ENCODE measurements around the gene CDK14.

CDK14 gene

DNA sequence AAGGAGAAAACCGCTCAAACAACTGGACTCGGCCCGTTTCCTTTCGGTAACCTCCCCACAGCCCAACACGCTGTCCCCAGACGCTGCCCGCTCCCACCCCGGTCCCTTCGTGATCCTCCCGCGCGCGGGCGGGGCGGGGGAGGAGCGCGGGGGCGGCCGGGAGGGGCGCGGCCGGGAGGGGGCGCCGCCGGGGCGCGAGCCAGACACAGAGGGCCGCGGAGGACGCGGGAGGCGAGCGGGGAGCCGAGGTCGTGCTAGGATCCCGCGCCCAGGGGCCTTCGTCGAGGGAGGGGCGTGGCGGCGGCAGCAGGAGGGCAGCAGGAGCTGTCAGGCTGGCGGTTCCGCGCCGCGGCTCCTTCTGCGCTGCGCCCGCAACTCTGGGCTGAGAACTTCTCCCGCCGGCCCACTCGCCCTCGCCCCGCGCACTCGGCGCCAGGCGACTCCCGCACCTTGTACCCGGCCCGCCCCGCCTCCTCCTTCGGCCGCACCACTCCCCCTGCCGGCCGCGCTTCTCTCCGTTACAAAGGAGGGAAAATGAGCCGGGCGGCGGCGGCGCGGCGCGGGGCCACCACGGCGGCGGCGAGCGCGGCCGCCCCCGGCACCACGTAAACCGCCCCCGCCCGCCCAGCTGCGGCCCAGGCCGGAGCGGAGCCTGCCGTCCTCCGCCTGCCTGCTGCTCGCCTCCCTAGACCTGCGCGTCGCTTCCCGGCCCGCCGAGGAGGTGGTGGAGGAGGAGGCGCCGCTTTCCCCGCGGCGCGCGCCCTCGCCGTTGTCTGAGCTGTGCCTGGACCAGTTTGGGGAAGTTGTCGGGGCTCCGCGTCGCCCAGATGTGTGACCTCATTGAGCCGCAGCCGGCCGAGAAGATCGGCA is at the start of gene CDK14:
CDK14 (plus strand) TSS at position 521 of the 870 bp plus-strand sequence; CDS start at position 828, 307 bp downstream.
- peak; percentile 91 for DNase-seq (ENCODE audit: low spot score)

DNA sequence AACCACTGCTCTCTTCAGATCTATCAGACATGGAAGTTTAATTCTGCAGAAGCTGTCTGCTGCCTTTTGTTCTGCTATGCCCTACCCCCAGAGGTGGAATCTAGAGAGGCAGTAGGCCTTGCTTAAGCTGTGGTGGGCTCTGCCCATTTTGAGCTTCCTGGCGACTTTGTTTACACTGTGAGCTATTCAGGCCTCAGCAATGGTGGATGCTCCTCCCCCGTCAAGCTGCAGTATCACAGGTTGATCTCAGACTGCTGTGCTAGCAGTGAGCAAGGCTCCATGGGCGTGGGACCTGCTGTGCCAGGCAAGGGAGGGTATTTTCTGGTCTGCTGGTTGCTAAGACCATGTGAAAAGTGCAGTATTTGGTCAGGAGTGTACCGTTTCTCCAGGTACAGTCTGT is 45.1 kb upstream of the CDK14 start:
- no peak for DNase-seq (ENCODE audit: low spot score)

DNA sequence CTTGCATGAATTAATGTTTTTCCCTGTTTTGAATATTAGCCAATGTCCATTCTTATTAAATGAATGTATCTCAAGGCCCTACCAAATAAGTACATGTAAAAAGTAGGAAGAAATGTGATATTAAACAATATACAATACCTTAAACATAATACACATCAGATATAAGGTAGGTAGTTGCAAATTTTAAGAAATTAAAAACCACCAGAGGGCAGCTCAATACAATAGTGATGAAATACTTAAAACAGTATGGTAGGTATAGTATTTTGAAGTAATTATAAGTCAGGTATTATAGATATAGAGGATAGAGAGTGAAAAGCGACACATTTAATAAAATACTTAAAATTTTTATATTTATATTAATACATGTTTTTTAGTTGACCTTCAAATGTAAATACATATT is 43.6 kb upstream of the CDK14 start:
- DNase-seq (ENCODE audit: low spot score): peak; percentile 23

DNA sequence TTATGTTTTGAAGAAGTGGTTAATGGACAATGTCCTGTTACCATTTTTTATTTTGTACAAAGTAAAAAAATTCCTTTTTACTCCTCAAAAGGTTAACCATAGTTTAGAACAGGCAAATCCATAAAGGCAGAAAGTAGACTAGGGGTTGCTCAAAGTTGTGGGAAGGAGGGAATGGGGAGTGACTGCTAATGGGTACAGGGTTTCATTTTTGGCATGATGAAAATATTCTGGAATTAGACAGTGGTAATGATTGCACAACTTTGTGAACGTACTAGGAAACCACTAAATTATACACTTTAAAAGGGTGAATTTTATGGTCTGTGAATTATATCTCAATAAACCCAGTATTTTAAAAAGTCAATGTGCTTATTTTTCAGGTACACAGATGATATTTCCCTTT is 35.4 kb upstream of the CDK14 start:
- peak; percentile 58 for DNase-seq (ENCODE audit: low spot score)

DNA sequence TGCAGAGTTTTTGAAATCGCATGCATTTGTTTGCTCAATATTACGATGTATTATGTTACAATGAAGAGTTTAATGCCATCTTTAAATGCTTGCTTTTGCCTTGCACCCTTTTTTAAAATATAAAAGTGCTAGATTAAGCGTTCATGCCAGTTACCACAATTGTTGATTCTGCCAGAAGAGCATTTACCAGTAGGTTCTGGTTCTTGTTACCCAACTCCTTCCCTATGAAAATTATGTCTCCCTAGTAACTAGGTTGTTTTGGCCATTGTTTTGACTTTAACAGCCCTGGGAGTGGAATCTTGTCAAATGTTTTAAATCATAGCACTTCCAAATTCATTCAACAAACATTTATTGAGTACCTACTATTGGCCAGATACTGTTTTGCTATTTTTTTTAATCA is 32.8 kb upstream of the CDK14 start:
- peak; percentile 10 for DNase-seq (ENCODE audit: low spot score)

DNA sequence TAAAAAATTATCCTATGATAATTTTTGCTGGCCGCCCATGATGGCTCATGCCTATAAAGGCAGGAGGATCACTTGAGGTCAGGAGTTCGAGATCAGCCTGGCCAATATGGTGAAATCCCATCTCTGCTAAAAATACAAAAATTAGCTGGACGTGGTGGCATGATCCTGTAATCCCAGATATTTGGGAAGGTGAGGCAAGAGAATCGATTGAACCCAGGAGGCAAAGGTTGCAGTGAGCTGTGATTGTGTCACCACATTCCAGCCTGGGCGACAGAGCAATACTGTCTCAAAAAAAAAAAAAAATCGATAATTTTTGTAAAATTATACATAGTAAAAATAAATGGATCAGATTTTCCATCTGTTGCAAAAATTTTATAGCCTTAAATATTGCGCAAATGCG is 31.7 kb upstream of the CDK14 start:
- no peak for DNase-seq (ENCODE audit: low spot score)

DNA sequence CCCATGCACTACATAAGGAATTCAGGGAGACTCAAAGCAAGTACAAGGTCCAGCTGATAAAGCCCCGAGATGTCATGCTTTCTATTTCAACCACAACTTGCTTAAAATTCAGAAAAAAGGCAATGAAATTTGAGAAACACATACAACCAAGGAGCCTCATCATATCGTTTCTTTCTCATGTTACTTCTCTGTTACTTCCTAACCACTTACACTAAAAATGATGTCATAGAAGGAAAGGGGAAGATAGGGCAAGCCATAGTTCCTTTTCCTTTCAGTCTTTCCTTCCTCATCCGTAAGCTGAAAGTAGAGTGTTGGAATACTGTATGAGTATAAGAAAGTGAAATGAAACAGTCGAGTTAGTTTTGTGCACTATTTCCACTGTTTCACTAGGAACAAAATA is 27.9 kb upstream of the CDK14 start:
- DNase-seq (ENCODE audit: low spot score): no peak

DNA sequence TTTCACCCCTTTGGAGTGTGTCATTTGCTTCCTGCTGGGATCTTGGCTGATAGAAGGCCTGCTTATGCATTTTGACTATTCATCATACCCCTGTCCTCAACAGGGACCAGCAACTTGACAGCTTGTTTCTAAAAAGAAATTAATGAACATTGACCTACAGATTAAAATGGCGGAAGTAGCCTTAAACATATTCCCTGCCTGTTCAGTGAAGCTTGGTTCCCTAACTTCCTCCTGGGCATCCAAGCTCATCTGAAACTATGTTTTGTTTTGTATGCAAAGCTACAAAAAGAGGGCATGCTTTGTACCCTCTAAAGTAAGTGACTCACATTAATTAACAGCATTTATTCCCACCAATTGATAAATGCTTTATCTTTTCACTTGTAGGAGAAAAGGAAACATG is 26.8 kb upstream of the CDK14 start:
- no peak for DNase-seq (ENCODE audit: low spot score)

DNA sequence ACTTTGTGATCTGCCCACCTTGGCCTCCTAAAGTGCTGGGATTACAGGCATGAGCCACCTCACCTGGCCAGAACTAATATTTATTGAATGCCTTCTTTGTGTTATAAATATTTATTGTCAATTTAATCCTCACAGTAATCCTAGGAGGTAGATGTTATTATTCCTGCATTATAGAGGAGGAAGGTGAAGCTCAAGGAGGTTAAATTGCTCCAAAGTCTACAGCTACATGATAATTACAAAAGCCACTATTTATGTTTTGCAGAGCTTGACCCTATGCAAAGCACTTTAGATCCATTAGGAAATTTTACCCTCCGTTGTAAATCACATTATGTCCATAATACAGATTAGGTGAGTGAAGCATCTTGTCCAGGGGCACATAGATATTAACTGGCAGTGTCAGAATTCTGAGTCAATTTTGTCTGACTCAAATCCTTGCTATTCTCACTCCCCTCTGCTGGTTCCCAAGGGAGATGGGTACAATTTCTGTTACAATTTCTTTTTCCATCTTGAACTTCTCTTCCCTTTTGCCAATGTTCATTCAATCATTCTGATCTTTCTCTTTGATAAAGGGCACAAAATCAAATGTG is 25.7 kb upstream of the CDK14 start:
- peak; percentile 33 for DNase-seq (ENCODE audit: low spot score)

DNA sequence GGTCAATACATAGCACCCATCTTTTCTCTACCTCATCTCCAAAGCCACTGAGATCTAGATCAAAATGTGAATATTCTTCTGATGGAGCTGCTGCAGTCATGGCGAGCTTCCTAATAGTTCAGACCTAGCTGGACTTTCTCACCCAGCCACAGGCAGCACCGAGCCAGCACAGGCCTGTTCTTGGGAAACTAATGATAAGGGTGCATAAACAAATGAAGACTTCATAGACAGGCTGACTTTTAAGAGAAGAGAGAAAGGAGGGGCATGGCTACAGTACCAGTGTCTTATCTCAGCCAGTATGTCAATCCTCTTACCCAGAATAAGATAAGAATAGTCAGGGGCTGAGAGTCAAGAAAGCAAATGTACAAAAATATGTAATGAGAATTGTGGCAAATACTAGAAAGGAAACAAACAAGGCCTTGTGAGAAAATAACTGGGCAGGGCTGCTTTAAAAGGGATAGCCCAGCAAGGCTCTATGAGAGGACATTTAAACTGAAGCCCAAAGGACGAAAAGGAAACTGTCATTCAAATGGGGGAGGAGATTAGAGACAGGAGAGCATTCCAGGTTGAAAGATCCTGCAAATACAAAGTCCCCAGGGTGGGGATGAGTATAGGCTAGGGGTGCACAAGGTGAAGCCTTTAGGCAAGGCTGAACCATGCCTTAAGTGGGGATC is 21.8 kb upstream of the CDK14 start:
- DNase-seq (ENCODE audit: low spot score): no peak

DNA sequence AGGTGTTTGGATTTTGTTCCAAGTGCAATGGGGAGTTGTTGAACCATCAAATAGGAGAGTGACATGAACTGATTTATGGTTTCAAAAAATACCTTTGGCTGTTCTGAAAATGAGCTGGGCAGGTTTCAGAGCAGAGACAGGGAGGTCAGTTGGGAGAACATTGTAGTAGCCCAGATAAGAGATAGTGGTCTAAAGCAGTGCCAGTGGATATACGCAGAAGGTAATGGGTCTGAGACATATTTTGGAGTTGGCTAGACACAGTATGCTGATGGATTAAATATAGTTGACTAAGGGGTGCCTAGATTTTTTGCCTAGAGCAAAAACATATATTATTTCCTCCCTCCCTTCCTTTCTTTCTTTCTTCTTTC is 21.3 kb upstream of the CDK14 start:
- DNase-seq (ENCODE audit: low spot score): no peak

DNA sequence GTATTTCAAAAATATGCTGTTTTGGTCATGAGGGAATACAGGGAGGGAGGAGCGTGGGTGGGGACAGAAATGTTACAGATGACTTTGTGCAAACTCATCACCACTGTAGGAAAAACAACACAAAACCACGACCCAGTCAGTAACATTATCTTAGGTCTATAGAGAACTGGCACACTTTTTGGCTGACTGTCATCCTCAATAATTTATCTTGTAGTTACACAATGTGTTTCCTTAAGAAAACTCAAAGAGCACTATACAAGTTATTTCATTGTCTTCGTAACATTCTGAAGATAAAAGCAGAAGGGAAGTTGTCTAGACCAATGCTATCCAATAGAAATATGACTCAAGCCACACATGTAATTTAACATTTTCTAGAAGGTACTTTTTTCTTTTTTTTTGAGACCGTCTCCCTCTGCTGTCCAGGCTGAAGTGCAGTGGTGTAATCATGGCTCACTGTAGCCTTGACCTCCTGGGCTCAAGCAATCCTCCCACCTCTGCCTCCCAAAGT is 16.9 kb upstream of the CDK14 start:
- DNase-seq (ENCODE audit: low spot score): peak; percentile 79

DNA sequence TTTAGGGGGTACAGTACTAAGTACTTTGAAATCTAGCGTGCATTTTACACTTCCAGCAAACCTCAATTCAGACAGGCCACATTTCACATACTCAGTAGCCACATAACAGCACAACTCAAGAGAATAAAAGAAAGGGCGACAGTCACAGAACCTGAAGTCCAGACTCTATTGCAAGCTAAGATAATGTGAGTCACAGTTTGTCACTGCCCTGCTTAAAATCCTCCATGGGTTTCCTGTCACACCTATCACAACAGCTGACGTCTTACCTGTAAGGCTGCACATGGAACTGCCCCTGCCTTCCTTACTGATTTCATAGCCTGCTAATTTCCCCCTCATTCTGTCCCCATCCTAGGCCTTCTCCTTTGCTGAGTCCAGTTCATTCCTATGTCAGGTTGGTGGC is 16.1 kb upstream of the CDK14 start:
- DNase-seq (ENCODE audit: low spot score): no peak

DNA sequence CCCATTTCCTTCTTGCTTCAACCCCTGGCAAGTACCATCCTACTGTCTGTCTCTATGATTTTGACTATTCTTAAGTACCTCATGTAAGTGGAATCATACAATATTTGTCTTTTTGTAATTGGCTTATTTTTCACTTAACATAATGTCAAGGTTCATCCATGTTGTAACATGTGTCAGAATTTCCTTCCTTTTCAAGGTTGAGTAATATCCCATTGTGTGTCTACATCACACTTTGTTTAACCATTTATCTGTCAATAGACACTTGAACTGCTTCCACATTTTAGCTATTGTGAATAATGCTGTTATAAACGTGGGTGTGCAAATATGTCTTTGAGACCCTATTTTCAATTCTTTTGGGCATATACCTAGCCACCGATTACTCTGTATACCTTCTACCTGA is 14.0 kb upstream of the CDK14 start:
- DNase-seq (ENCODE audit: low spot score): no peak

DNA sequence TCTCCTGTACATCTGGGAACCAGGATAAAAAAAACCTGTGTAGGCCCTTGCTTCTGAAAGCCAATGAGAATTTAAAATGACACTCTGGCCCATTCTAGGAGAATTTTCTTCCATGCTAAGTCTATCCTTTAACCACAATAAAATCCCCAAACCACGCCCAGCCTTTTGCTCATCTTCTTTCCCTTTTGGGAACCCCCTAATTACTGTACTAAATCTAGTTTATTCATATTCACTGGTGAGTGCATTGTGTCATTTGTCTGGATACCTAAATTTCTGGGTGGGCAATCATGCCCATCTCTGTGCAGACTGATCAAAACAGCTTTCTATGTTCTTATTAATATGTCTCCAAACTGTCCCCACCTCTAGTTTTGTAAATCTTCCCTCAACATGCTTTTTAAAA is 11.7 kb upstream of the CDK14 start:
- no peak for DNase-seq (ENCODE audit: low spot score)

DNA sequence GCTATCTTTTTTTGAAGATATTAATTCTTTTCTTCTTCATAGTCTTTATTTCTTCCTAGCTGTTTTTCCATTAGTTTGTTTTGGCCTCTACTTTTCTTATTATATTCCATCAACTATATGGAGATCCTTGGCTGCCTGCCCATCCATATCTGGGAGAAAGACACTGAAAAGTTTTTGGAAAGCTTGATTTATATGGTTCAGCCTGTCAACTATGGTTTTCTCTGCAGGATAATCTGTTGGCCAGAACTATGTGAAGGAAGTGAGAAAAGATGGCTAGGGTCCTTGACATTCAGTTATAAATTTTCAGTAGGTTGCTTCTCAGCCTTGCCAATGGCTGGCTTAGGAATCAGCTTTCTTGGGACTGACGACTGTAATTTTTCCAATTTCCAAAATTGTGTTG is 10.0 kb upstream of the CDK14 start:
- DNase-seq (ENCODE audit: low spot score): no peak

DNA sequence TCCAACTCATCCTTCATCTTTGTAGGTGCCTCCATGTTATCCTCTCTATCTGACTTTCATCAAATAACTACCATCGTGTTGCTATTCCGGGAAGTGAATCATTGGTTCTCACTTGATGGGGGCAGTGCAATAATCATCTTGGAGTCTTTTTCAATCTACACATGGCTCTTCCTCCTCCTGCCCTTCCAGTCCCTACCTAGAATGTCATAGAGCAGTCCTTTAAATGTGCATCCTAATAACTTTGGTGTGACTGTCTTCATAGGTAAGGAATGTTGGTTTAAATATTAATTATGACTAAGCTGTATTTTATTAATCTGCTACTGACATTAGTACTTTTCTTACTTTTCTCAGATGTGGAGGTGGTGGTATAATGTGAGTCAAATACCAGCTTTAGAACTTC is 8.4 kb upstream of the CDK14 start:
- DNase-seq (ENCODE audit: low spot score): no peak

DNA sequence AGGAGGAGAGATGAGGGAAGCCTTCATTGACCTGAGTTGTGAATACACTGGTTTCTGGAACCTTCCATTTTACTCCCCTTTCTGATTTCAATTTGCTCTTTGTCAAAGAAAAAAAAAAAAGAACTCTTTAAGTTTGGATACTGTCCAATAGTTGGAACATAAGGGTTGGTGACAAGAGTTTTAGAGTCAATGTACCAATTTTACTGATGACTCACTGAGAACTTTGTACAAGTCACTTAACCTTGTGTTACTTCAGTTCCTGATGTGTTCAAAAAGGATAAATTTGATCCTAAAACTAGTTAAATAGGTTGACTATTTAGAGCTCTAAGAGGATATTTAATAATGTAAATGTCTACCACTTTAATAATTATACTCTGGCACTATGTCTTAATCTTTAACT is 4.1 kb upstream of the CDK14 start:
- no peak for DNase-seq (ENCODE audit: low spot score)

DNA sequence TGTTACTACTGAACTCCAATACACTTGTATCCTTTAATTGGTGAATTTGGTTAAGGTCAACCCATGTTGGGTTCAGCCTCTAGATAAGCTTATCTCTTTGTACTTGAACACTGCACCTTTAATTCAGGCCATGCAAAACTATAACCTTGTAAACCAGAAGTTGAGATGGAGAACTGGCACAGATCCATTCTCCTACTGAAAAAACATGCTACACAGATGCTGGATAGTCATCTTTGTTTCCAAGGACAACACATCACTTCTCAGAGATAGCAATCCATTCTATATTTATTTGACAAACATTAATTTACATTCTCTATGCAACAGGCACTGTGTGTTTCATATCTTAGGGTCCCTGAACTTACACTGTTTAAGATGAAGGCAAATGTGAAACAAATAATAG is 2.9 kb upstream of the CDK14 start:
- DNase-seq (ENCODE audit: low spot score): no peak

DNA sequence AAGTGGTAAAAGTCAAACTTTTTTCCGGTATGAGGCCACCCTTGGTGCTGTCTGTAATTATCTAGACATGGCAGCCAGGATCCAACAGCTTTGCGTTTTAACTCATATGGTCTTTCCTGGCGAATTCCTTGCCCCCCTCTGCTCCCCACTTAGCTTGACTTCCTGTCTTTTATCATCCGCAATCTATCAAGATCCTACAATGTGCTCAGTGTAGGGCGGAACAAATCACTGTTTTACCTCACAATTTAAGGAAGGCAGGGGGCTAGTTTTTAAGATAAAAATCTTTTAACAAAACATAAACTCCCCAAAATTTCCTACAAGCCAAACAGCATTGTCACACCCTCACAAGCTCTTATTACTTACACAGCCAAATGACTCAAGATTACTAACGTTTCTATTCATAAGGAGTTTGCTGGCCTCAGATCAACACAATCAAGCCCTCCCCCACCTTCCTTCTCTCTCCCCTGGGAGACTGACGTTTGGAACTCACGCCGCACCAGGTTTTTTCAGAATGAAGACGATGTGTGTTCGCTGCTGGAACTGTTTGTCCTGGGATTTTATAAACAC is 1.3 kb upstream of the CDK14 start:
- DNase-seq (ENCODE audit: low spot score): peak; percentile 70

DNA sequence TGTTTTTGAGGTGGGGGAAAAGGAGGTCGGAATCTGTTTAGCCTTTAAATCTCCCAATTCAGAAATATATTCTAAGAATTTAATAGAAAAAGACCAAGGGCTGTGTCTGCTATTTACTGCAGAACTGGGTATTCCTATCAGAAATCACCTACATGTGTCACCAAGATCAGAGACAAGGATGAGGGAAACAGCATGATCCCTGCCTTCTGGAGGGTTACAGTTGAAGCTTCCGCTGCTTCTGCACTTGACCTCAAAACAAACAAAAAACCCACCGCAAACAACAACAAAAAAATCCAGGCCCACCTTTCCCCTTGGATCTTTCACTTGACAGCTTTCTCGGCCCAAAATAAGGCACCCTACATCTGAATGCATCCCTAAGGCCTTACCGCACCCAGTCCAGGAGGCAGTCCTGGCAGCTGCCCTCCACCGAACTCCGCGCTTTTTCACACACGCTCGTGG is 750 bp upstream of the CDK14 start:
- no peak for DNase-seq (ENCODE audit: low spot score)

DNA sequence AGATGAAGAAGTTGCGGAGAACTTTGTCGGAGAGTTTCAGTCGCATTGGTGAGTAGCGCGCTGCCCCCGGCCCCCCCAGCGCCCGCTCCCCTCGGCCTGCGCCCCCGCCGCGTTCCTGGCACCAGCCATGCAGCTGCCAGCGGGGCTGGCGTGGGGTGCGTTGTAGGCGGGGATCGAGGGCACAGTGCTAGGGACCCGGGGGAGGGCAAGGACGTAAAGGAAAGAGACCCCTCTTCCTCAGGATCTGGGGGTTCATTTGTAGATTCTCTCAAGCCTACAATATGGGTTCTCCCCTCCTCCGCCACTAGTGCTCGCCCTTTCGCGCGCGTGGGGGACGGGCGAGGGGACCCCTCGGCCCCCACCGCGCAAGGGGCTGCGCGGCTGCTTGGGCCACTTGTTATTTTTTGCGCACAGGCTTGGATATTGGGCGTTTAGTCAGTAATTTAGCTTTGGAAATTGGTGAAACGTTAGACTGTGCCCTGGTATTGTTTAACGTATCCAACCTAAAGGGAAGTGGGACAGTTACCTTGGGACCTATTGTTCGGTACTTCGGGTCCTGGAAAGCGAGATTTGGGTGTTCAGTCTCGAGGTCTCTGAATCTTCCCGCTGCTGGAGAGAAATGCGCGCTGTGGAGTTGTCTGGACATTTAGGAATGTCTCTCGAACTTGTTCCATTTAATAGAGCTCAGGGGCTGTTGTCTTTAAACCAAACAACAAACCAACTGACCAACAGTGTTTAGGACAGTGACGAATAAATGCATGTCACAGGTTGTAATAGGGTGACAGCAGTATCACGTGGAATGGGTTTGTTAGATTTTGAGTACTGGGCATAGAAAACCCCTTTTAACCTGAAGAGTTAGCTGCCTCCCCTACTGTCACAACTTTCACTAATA is 796 bp downstream of the CDK14 start:
- peak; percentile 52 for DNase-seq (ENCODE audit: low spot score)

Data from GM03348 (cell line).